Measurements from ENCODE around the gene MTERF4. TPM values are rescaled to one million over a fixed set of nuclear protein-coding genes. Genes with fewer than 3 reads are reported as not detected.

Gene MTERF4
- total and polyA plus RNA-seq, 2 of the 8 experiments (the other 6 are each of a cell fraction or from before 2014, with no cell fraction given), result 25.9 to 28.5 TPM

- Histone ChIP-seq H4K20me1 (replicated peaks in 1 of 2; ENCODE audit: control insufficient read depth in 1 of 2, insufficient read depth in 2 of 2, low read length in 2 of 2) (peaks cover 0 to 3% of the 10 kb centered on the region in 2 experiments), H3K9me3 (ENCODE audit: insufficient read depth in 2 of 2, low read depth in 1 of 2, low read length in 1 of 2) (no peaks in the 10 kb centered on the region), H2BK12ac (ENCODE audit: low read depth, low read length) (no peak overlapping the region), H3K4me3 (ENCODE audit: extremely low read depth in 1 of 4, insufficient read depth in 2 of 4, low read depth in 3 of 4, low read length in 4 of 4) (no peak overlapping the region), H3K9ac (replicated peaks in 1 of 4; ENCODE audit: extremely low read depth in 1 of 4, low read depth in 3 of 4, low read length in 3 of 4) (no peak overlapping the region), H3K4ac (replicated peaks; ENCODE audit: insufficient read length, low read depth, low read length) (no peak overlapping the region), H3K23me2 (ENCODE audit: low read depth, low read length) (no peaks in the 10 kb centered on the region), H2BK5ac (ENCODE audit: low read depth, low read length) (no peak overlapping the region), H2BK20ac (ENCODE audit: low read length) (no peak overlapping the region), H3K4me2 (ENCODE audit: insufficient read depth in 1 of 2, low read depth in 2 of 2, low read length in 2 of 2) (no peak overlapping the region), H2AK5ac (ENCODE audit: low read depth, low read length) (no peak overlapping the region), H4K91ac (replicated peaks; ENCODE audit: insufficient read length, low read length) (no peak overlapping the region), H3K4me1 (replicated peaks in 1 of 4; ENCODE audit: control insufficient read depth in 3 of 4, insufficient read depth in 4 of 4, low read length in 3 of 4) (no peaks in the 10 kb centered on the region), H3K36me3 (ENCODE audit: control insufficient read depth in 2 of 4, insufficient read depth in 4 of 4, low read length in 3 of 4) (peaks cover 4 to 17% (median 10%) of the 10 kb centered on the region in 4 experiments; a peak in 7 of 8 replicates), H3K79me1 (ENCODE audit: low read depth, low read length) (no peaks in the 10 kb centered on the region; the same call in 1 of the 2 replicates), H3K18ac (ENCODE audit: extremely low read depth, low read length) (no peak overlapping the region), H3K56ac (replicated peaks; ENCODE audit: insufficient read length, low read depth, low read length) (no peak overlapping the region), H3K27ac (ENCODE audit: low read depth, low read length) (no peak overlapping the region), H3K79me2 (ENCODE audit: control insufficient read depth in 1 of 2, insufficient read depth in 2 of 2, low read length in 2 of 2) (no peaks in the 10 kb centered on the region), H3K27me3 (replicated peaks in 1 of 4; ENCODE audit: control insufficient read depth in 3 of 4, extremely low read depth in 1 of 4, insufficient read depth in 3 of 4, low read length in 3 of 4) (no peaks in the 10 kb centered on the region), H2AFZ (ENCODE audit: low read length) (no peak overlapping the region), H4K8ac (ENCODE audit: extremely low read depth, insufficient read depth, low read length) (no peak overlapping the region), H3K14ac (ENCODE audit: insufficient read length) (no peak overlapping the region), H3K23ac (ENCODE audit: insufficient read length) (no peak overlapping the region), H2BK15ac (ENCODE audit: low read length) (no peak overlapping the region), H2BK120ac (replicated peaks; ENCODE audit: low read depth, low read length) (no peak overlapping the region), H4K5ac (ENCODE audit: insufficient read length, low read depth, low read length) (no peak overlapping the region)
- FAIRE-seq (no peak), DNase-seq (ENCODE audit: low read depth in 1 of 2, low spot score in 2 of 2) (no peak)
- WGBS, 2 experiments (ENCODE audit: extremely low coverage in 1 of 2, insufficient coverage in 1 of 2, insufficient read length in 1 of 2, insufficient replicate concordance in 2 of 2, low coverage in 1 of 2, low lambda C conversion rate in 2 of 2, missing lambda C conversion rate in 1 of 2), result 92% methylated on average over 29 of the region's 29 CpGs; no CpG with 5 or more reads in 1 of the 2 experiments
- ChIA-PET POLR2A (ENCODE audit: partially characterized antibody) (interaction anchor here (1.6 kb wide), 1 partner anchor 9 kb away, joined by 4 read pairs; no protein-coding TSS in a partner anchor), CTCF (ENCODE audit: partially characterized antibody) (no interaction called here)
- no peak for TF ChIP-seq ZNF274 (IDR thresholded peaks at IDR 0.05; ENCODE audit: borderline replicate concordance, extremely low read depth, low read length)
- no peak for TF ChIP-seq SRF (IDR thresholded peaks at IDR 0.05; ENCODE audit: low read depth, low read length)
- TF ChIP-seq, protein P1, sequence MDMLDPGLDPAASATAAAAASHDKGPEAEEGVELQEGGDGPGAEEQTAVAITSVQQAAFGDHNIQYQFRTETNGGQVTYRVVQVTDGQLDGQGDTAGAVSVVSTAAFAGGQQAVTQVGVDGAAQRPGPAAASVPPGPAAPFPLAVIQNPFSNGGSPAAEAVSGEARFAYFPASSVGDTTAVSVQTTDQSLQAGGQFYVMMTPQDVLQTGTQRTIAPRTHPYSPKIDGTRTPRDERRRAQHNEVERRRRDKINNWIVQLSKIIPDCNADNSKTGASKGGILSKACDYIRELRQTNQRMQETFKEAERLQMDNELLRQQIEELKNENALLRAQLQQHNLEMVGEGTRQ (IDR thresholded peaks at IDR 0.05; ENCODE audit: low read length), result no peak
- no peak for TF ChIP-seq RFX5 (IDR thresholded peaks at IDR 0.05; ENCODE audit: borderline replicate concordance, low read depth, low read length)
- TF ChIP-seq YY1 (IDR thresholded peaks at IDR 0.05; ENCODE audit: low read depth, low read length), result no peak
- TF ChIP-seq SIRT6 (IDR thresholded peaks at IDR 0.05; ENCODE audit: low read length), result no peak
- TF ChIP-seq RBBP5 (IDR thresholded peaks at IDR 0.05; ENCODE audit: borderline replicate concordance, low read depth, low read length), result no peak
Measured at GRCh38 chr2:241087420-241088268, 14.4 kb downstream of the MTERF4 start.

All from H1 (cell line).